MCF 10A (cell line): ENCODE data around the gene KRT86. TPM values are rescaled to one million over a fixed set of nuclear protein-coding genes. Genes with fewer than 3 reads are reported as not detected.
A peak's percentile ranks its signal among the peaks of the same experiment; 100 is the strongest.
"Not testable (repeated sequence)": the region's sequence is repeated elsewhere in the genome, so short reads cannot be mapped to it uniquely, and the experiment has no call there.

Source experiments
- BruUV-seq: library from RNA; stranded (reverse); fragments of 400-500 nt; replicated peaks from 2 replicates; lab custom pipeline; 2021; lab: Mats Ljungman, UMichigan
- CTCF ChIA-PET: fragments of 300-600 bp; sonication (Branson Sonifier 250); formaldehyde crosslinking; extraction: SDS; loops from one replicate; lab custom pipeline; 2021; ENCODE audit warnings: antibody characterized with exemption, inconsistent platforms; lab: Yijun Ruan, JAX
- POLR2A ChIA-PET: fragments of 300-600, 350-650 bp; sonication (Branson Sonifier 250); formaldehyde crosslinking; extraction: SDS; loops from one replicate; lab custom pipeline; 2020; ENCODE audit warnings: antibody characterized with exemption, inconsistent platforms; lab: Yijun Ruan, JAX
- DNase-seq: peaks from one replicate; pipeline ENCODE4 v3.0.0-alpha.2; 2018; ENCODE audit not compliant: unreplicated experiment
- H3K27ac Mint-ChIP-seq: one replicate; pipeline ENCODE4 v1.8.0; 2022; ENCODE audit warnings: mild to moderate bottlenecking, low read depth, mixed read lengths; ENCODE audit not compliant: unreplicated experiment
- H3K27me3 Mint-ChIP-seq: one replicate; pipeline ENCODE4 v1.8.0; 2022; ENCODE audit warnings: mixed read lengths; ENCODE audit not compliant: insufficient read depth, unreplicated experiment
- H3K36me3 Mint-ChIP-seq: one replicate; pipeline ENCODE4 v1.8.0; 2022; ENCODE audit warnings: mild to moderate bottlenecking, moderate library complexity, mixed read lengths; ENCODE audit not compliant: insufficient read depth, unreplicated experiment
- H3K4me1 Mint-ChIP-seq: one replicate; pipeline ENCODE4 v1.8.0; 2022; ENCODE audit warnings: mixed read lengths; ENCODE audit not compliant: insufficient read depth, unreplicated experiment
- H3K4me3 Mint-ChIP-seq: one replicate; pipeline ENCODE4 v1.8.0; 2022; ENCODE audit warnings: mild to moderate bottlenecking, moderate library complexity, mixed read lengths; ENCODE audit not compliant: unreplicated experiment
- H3K9me3 Mint-ChIP-seq: one replicate; pipeline ENCODE4 v1.8.0; 2022; ENCODE audit warnings: mixed read lengths; ENCODE audit not compliant: unreplicated experiment
- intact Hi-C: fragments of 100-400 bp; cut with micrococcal nuclease; formaldehyde crosslinking; loops from 2 replicates; pipeline ENCODE4 v1.14.1; 2022
- total RNA-seq: library from RNA; stranded (reverse); gene quantifications from 2 replicates; pipeline ENCODE4 v1.2.3, GENCODE V29; 2022
- TF ChIP-seq, protein P1 (sequence below): fragments of 200-600 bp; IDR thresholded peaks from one replicate; pipeline ENCODE4 v1.8.0; 2022; ENCODE audit warnings: antibody characterized with exemption, mild to moderate bottlenecking; ENCODE audit not compliant: unreplicated experiment

The KRT86 gene
- total RNA-seq, 1 experiment from 2014 or later = 37.8 TPM

DNA sequence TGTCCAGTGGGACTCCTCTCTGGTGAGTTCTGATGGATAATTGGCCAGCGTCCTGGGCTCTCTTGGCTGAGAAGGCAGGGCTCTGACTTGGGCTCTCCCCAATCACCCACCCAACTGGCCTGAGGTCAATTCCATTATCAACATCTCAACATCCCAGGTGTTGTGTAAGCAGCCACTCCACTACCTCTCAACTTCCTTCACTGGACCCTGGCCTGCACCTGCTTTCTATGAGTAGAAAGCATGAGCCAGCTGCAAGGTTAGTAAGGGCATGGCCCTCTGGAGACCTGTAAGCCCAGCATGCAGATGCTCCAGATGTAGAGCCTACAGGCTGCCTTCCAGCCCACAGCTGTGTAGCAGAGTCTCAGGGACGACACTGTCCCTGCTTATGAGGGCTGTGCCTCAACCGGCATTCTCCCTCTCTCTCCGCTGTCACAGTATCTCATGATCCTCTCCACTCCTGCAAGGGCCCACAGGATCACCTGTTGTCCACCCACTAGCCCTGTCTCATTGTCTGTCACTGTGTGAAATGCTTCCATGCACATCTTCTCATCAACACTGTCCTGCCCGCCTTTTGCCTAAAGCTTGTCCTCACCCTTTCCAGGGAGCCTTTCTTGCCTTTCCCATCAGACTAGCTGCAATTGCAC lies 22.2 kb downstream of the KRT86 start:
- H3K36me3 Mint-ChIP-seq = no peaks in the 10 kb centered on the region
- TF ChIP-seq, protein P1, sequence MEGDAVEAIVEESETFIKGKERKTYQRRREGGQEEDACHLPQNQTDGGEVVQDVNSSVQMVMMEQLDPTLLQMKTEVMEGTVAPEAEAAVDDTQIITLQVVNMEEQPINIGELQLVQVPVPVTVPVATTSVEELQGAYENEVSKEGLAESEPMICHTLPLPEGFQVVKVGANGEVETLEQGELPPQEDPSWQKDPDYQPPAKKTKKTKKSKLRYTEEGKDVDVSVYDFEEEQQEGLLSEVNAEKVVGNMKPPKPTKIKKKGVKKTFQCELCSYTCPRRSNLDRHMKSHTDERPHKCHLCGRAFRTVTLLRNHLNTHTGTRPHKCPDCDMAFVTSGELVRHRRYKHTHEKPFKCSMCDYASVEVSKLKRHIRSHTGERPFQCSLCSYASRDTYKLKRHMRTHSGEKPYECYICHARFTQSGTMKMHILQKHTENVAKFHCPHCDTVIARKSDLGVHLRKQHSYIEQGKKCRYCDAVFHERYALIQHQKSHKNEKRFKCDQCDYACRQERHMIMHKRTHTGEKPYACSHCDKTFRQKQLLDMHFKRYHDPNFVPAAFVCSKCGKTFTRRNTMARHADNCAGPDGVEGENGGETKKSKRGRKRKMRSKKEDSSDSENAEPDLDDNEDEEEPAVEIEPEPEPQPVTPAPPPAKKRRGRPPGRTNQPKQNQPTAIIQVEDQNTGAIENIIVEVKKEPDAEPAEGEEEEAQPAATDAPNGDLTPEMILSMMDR = no peak
- no peak overlapping the region for H3K27ac Mint-ChIP-seq
- H3K27me3 Mint-ChIP-seq = no peaks in the 10 kb centered on the region
- intact Hi-C loops = no loop called here
- ChIA-PET CTCF (interaction anchor here (0.7 to 2.1 kb wide), 4 partner anchors 10 to 16 kb away, joined by 3 to 6 read pairs (median 4); no protein-coding TSS in a partner anchor), POLR2A (interaction anchor here (0.6 to 1.0 kb wide), 2 partner anchors 13 to 22 kb away, joined by 3 to 4 read pairs; no protein-coding TSS in a partner anchor)
- H3K4me3 Mint-ChIP-seq = no peak overlapping the region
- no peaks in the 10 kb centered on the region for H3K9me3 Mint-ChIP-seq
- DNase-seq = no peak
- BruUV-seq = no TSS peak
- H3K4me1 Mint-ChIP-seq = peaks cover 7% of the 10 kb centered on the region

DNA sequence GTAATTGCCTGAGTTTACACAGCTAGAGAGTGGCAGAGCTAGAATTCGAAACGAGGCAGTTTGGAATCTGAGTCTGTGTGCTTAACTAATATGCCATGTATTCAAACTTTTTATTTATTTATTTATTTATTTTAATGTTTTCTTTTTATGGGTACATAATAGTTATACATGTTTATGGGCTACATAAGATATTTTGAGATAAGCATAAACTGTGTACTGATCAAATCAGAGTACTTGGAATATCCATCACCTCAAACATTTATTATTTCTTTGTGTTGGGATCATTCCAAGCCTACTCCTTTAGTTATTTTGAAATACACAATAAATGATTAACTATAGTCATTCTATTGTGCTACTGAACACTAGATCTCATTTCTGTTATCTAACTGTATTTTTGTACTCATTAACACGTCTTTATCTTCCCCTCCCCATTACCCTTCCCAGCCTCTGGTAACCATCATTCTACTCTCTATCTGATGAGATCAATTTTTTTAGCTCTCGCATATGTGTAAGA lies 24.3 kb downstream of the KRT86 start:
- CTCF ChIA-PET = interaction anchor here (2.1 kb wide), 1 partner anchor 8 kb away, joined by 6 read pairs; no protein-coding TSS in a partner anchor
- TF ChIP-seq, protein P1 = no peak
- POLR2A ChIA-PET = no interaction called here
- H3K9me3 Mint-ChIP-seq = no peaks in the 10 kb centered on the region
- intact Hi-C loops = no loop called here
- no peak overlapping the region for H3K4me3 Mint-ChIP-seq
- DNase-seq = no peak
- peaks cover 7% of the 10 kb centered on the region for H3K4me1 Mint-ChIP-seq
- H3K27me3 Mint-ChIP-seq = no peaks in the 10 kb centered on the region
- BruUV-seq = no TSS peak
- no peaks in the 10 kb centered on the region for H3K36me3 Mint-ChIP-seq
- no peak overlapping the region for H3K27ac Mint-ChIP-seq

DNA sequence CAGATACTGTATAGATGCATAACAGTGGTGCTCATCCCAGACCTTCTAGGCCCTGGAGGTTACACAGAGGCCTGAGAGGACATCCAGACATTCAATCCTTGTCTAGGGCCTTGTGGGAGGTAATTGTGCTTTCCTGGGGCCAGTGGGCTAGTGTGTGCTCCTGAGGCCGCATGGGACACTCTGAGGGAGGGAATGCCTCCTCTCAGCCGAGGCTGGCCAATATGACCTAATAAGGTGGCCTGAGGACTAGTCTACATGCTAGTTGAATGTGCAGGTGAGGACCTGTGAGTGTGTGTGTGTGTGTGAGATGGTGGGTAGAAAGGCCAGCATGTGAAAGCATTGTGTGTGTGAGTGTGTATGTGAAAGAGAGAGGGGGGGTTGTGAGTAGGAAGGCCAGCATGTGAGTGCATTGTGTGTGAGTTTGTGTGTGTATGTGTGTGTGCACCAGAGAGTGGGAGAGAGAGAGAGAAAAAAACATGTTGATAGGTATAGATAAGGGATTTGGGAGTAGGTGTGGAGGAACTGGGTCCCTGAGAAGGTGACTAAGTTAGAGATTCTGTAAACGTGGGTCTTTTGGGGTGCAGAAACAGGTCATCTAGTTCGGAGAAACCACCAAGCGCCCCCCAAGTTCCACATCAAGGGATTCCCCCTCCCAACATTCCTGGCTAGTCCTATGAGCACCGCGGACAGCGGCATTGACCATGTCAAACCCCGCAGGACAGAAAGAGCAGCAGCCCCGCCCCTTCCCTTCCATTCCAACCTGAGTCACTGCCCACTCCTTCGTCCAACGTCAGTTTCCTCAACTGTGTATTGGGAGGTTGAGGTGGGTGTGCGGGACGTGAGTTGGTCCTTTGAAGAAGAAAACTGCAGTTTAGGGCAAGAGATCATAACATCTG lies 26.6 kb downstream of the KRT86 start:
- CTCF ChIA-PET = no interaction called here
- no peak overlapping the region for H3K27ac Mint-ChIP-seq
- H3K27me3 Mint-ChIP-seq = no peaks in the 10 kb centered on the region
- BruUV-seq = no TSS peak
- H3K36me3 Mint-ChIP-seq = no peaks in the 10 kb centered on the region
- H3K9me3 Mint-ChIP-seq = no peaks in the 10 kb centered on the region
- no peak overlapping the region for H3K4me3 Mint-ChIP-seq
- intact Hi-C loops = no loop called here
- TF ChIP-seq, protein P1 = no peak
- peaks cover 16% of the 10 kb centered on the region for H3K4me1 Mint-ChIP-seq
- POLR2A ChIA-PET = no interaction called here
- DNase-seq = no peak

DNA sequence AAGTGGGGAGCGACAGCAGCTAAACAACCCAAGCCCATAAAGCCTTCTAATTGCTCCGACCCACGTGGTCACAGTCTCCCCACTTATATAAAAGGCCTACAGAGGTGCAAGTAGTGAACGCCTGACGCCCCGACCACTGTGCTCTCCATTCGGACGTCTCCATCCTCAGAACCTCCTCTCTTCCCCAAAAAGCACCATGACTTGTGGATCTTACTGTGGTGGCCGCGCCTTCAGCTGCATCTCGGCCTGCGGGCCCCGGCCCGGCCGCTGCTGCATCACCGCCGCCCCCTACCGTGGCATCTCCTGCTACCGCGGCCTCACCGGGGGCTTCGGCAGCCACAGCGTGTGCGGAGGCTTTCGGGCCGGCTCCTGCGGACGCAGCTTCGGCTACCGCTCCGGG lies 27.3 kb downstream of the KRT86 start:
- CTCF ChIA-PET, H3K4me3 Mint-ChIP-seq, BruUV-seq, intact Hi-C loops, H3K36me3 Mint-ChIP-seq, H3K27me3 Mint-ChIP-seq, H3K27ac Mint-ChIP-seq, POLR2A ChIA-PET, DNase-seq, H3K9me3 Mint-ChIP-seq: not testable (repeated sequence)
- H3K4me1 Mint-ChIP-seq = peaks cover 20% of the 10 kb centered on the region

DNA sequence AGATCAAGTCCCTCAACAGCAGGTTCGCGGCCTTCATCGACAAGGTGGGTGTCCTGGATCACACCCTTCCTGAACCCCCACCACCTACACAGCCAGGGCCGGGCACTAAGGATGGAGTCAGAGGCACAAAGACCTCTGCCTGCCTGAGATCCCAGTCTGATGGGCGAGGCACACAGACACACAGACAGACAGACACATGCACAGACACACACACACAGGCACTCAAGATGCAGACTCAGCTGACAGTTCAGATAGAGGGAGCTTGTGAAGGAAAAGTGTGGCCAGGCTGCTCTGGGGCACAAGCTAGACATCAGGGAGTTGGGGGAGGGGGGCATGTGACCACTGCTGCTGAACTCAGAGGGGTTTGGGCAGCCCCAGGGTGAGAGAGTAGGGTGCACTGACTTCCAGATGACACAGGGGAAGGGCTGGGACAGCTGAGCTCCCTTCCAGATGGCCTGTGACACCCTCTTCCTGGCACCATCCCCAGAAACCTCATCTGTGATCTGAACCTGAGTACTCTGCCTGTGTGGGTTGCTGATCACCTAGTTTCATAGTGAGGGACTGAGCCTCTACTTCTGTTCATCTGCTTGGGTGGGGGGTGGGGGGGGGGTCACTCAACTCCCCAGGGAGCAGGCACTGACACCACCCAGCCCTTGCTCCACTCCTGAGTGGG lies 27.9 kb downstream of the KRT86 start:
- H3K4me3 Mint-ChIP-seq, H3K9me3 Mint-ChIP-seq, H3K36me3 Mint-ChIP-seq, CTCF ChIA-PET, POLR2A ChIA-PET, BruUV-seq, H3K27ac Mint-ChIP-seq, intact Hi-C loops, H3K27me3 Mint-ChIP-seq, DNase-seq: not testable (repeated sequence)
- peaks cover 20% of the 10 kb centered on the region for H3K4me1 Mint-ChIP-seq

DNA sequence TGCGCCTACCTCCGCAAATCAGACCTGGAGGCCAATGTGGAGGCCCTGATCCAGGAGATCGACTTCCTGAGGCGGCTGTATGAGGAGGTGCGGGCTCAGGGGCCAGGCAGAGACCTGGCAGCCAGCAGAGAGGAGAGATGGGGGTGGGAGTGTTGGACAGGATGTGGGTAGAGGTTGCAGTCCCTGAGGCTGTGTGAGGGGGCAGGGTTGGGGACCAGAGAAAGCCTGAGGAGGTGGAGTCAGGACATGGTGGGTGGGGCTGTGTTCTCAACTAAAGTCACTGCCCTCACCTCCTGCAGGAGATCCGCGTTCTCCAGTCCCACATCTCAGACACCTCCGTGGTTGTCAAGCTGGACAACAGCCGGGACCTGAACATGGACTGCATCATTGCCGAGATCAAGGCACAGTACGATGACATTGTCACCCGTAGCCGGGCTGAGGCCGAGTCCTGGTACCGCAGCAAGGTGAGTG lies 30.5 kb downstream of the KRT86 start:
- H3K27me3 Mint-ChIP-seq = peaks cover 13% of the 10 kb centered on the region
- H3K4me1 Mint-ChIP-seq = peaks cover 28% of the 10 kb centered on the region
- BruUV-seq, H3K27ac Mint-ChIP-seq, H3K9me3 Mint-ChIP-seq, intact Hi-C loops, H3K36me3 Mint-ChIP-seq, CTCF ChIA-PET, H3K4me3 Mint-ChIP-seq: not testable (repeated sequence)
- peak; percentile 70 for DNase-seq
- POLR2A ChIA-PET = interaction anchor here (0.7 kb wide), 1 partner anchor 19 kb away, joined by 5 read pairs; no protein-coding TSS in a partner anchor
